Activated naive CD4-positive, alpha-beta T cell treated with anti-CD3 and anti-CD28 coated beads, Interleukin-2, amount 50 U/mL, for 16 hours (primary cell): ENCODE results near the gene TTYH1.

ENCODE experiments used
- DNase-seq: peaks from one replicate; pipeline ENCODE4 v3.0.0-alpha.2; 2020

The TTYH1 gene

DNA sequence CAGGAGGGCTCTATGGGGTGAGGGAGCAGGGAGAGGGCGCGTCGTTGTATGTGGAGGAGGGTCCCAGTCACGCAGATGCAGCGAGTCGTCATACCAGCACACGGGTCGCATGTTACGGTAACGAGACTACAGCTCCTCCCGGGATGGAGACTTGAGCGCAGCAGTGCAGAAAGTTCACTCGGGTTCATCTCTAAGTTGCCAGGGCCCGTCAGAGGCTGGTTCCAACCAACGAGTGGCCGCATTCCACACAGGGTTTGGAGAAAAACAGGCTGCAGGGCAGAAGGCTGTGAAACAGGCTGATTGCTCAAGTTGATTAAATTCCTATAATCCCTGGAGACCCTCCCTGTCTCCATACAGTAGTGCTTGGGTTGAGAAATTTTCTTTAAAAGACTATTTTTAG is 21.9 kb upstream of the TTYH1 start:
- DNase-seq, result no peak

DNA sequence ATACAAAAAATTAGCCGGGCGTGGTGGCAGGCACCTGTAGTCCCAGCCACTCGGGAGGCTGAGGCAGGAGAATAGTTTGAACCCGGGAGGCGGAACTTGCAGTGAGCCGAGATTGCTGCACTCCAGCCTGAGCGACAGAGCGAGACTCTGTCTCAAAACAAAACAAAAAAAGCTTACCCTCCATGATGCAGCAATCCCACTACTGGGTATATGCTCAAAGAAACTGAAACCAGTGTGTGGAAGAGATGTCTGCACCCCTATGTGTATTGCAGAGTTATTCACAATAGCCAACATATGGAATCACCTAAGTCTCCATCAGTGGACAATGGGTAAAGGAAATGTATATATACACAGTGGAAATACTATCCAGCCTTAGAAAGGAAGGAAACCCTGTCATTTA is 19.6 kb upstream of the TTYH1 start:
- DNase-seq, result no peak

DNA sequence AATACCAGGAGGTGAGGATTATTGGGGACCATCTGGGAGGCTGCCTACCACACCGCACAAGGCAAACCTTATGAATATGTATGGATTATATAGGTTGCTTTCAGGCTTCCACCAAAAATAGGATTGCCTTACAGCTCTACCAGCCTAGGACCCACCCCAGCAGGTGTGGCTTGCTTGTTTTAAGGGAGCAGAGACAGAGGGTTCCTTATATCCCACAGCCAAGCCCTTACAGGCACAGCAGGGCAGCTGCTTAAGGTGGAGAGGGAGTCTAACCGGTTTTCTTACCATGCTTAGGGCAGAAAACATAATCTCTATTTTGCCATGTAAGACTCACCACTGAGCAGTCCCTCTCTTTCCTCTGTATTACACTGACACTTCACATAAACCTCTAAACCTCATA is 16.1 kb upstream of the TTYH1 start:
- DNase-seq, result no peak

DNA sequence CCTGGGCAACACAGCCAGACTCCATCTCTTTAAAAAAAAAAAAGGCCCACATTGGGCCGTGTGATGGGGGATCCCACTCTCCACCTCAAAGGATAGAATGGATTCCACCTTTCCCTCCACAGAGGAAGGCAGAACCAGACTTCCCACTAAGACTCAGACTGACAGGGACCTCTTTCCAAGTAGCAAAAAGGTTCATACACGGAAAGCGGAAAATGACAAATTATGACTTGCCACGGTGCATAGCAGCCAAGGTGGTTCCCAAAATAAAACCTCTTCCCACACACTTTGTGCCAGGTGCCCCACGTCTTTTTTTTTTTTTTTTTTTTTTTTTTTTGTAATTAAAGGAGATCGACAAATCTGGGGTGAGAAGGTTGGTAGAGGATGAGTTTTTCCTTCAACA is 14.4 kb upstream of the TTYH1 start:
- DNase-seq, result no peak

DNA sequence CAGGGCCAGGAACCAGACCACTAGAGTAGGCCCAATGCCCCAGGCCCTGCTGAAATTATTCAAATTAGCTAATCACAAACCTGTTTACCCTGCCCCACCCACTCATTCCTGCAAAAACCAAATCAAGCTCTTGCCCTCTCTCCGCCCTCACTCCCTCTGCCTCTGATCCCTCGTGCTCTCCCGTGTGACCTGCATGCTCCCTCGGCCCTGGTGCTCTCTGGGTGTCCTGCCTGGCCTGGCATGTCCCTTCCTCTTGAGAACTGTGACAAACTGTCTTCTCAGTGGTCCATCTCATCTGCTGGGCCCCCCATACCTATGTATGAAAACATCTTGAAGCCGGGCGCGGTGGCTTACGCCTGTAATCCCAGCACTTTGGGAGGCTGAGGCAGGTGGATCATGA is 12.2 kb upstream of the TTYH1 start:
- DNase-seq, result no peak

DNA sequence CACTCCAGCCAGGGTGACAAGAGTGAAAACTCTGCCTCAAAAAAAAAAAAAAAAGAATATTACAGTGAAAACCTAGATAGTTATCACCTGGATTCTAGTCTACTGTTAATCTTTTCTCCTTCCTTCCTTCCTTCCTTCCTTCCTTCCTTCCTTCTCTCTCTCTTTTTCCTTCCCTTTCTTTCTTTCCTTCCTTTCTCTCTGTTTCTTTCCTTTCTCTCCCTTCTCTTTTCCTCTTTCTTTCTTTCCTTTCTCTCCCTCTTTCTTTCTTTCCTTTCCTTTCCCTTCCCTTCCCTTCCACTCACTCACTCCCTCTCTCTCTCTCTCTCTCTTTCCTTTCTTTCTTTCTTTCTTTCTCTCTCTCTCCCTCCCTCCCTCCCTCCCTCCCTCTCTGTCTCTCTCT is 9.6 kb upstream of the TTYH1 start:
- no peak for DNase-seq

DNA sequence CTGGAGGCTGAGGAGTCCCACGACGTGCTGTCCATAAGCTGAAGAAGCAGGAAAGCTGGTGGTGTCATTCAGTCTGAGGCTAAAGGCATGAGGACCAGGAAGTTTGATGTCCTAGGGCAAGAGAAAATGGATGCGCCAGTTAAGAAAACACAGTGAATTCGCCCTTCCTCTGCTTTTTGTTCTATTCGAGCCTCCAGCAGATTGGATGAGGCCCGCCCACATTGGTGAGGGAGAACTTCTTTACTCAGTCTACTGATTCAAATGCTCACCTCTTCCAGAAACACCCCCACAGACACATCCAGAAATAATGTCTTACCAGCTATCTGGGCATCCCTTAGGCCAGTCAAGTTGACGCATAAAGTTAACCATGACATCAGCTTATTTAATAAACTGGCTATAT is 7.5 kb upstream of the TTYH1 start:
- no peak for DNase-seq

DNA sequence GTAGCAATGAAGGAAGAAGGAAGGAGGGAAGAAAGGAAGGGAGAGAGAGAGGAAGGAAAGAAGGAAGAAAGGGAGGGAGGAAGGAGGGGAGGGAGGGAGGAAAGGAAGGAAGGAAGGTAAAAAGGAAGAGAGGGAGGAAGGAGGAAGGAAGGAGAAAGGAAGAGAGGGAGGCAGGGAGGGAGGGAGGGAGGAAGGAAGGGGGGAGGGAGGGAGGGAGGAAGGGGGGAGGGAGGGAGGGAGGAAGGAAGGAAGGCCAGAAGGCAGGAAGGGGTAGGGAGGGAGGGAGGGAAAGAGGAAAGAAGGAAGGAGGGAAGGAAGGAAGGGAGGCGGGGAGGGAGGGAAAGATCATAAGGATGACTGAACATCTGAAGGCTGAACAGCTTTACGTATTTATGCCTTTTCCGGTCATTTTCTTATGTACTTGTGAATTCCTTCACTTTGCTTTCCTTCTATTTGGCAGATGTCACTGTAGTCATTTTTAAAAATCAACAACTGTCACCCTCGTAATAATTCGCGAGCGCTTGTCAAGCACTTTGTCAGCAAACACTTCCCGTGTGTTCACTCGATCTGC is 6.7 kb upstream of the TTYH1 start:
- DNase-seq, result no peak

DNA sequence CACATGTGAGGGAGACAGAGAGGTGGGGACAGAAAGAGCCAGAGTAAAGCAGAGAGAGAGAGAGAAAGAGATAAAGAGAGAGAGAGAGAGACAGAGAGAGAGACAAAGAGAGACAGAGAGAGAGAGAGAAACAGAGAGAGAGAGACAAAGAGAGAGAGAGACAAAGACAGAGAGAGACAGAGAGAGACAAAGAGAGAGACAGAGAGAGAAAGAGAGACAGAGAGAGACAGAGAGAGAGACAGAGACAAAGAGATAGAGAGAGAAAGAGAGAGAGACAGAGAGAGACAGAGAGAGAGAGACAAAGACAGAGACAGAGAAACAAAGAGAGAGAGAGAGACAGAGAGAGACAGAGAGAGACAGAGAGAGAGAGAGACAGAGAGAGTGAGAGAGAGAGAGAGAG is 4.2 kb upstream of the TTYH1 start:
- DNase-seq, result no peak

DNA sequence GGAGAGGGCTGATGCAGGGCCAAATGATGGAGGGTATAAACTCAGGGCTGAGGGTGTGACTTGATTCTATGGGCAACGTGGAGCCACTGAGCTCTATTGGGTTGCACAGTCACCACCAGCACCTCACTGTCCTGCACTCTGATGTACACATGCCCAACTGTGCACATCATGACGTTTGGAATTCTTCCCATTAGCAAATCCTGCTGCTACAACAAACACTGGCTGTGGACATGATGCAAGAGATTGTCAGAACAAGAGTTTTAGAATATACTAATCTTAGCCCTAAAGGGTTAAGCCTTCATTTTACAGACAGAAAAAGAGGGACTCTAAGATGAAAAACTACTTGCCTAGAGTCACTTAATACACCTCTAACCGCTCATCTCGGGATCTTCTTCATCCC is 2.4 kb upstream of the TTYH1 start:
- DNase-seq, result no peak

DNA sequence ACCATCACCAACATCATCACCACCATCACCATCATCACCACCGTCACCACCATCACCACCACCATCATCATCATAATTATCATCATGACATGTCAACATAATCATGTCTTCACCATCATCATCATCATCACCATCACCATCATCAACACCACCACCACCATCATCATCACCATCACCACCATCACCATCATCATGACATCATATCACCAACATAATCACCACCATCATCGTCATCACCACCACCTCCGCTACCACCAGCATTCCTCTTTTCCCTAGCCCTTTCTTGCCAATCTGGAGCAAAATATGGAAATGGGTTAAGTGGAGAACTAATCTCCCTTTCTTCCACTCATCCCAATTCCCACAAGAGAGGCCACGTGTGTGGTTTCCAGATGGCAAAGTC is 1.1 kb upstream of the TTYH1 start:
- no peak for DNase-seq

DNA sequence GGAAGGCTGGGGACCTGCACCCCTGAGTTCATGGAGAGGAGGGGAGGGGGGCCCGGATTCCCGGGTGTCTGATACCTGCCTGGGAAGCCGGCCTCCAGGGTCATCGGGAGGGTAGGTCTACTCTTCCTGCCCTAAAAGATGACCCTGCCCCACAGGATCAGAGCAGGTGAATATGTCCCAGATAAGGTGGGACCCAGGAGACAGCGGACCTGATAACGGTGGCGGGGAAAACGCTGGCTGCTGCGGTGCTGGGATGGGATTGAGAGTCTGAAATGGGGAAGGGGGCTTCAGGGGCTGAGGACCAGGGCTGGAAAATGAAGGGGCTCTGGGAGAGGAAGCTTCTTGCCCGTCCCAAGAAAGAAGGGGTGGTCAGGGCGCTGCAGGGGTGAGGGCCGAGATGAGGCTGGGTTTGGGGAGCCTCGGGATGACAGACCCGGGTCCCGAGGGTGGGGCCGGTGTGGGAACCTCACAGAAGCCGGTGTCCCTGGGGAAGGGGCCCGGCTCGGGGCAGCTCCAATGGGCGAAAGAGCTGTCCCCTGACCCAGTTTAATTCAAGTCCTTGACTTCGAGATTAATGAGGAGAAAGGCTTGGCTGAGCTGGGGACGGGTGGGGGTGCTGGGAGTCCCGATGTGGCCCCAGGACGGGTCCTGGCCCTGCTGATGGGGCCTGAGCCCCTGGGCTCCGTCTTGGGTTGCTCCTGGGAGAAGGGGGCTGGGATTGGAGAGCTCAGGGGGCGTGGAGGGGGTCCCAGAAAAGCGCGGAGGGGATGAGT is 823 bp downstream of the TTYH1 start:
- no peak for DNase-seq

DNA sequence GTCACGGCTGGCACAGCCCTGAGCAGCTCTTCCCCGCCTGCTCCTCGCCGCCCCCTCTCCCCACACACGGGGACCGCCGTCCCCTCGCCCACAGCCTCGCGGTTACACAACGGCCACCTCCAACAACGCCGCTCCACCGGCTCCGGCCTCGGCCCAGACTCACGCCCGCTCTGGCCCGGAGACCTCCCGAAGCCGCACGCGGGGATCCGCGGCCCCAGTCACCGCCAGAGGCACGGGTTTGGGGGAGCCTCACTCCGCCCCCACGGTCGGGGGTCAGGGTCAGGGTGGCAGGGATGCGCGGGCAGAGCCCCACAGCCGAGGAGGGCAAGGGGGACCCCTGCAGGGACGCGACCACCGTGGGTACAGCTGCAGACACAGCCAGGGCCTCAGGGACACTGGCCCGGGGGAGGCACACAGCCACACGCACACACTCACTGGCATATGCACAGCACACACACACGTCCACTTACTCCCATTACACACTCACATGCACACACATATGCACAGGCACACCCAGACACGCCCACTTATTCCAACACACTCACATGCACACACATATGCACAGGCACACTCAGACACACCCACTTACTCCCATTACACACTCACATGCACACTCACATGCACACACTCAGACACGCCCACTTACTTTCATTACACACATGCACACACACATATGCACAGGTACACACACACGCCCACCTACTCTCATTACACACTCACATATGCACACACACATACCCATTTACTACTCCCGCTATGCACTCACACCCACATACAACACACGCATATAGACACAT is 1.6 kb downstream of the TTYH1 start:
- DNase-seq, result no peak

DNA sequence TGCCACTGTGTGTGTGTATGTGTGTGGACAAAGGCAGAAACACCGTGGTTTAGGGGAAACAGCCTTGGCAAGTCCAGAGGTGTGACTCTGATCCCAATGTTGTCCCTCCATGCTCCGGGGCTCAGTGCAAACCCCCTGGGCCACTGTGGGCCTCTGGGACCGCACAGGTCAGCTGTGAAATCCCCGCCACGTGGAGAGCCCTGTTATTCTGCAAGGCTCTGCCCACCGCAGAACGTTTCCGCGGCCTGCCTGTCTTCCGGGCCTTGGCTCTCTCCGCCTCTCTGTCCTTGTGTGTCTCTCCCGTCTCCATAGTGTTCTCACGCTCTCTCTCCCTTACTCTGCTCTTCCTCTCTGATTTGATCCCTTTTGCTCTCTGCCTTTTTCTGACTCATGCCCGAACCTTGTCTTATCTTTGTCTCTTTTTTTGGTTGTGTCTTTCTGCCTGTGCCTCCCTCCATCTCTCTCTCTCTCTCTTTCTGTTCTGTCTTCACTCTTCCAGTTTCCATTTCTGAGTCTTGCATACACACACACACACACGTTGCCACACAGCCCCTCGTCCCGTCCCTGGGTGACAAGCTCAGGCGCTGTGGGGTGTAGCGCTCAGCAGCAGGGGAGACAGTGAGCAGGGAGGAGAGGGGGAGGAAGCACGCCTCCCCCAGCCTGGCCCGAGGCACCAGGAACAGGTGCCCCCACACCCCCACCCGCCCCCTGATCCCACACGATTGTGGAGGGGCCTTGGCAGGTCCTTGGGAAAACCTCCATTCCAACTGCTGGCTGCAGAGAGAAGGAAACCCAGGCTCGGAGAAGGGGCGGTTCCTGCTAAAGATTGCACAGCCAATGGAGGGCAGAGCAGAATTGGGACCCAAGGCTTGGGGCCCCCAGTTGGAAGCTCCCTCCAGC is 3.0 kb downstream of the TTYH1 start:
- DNase-seq, result no peak

DNA sequence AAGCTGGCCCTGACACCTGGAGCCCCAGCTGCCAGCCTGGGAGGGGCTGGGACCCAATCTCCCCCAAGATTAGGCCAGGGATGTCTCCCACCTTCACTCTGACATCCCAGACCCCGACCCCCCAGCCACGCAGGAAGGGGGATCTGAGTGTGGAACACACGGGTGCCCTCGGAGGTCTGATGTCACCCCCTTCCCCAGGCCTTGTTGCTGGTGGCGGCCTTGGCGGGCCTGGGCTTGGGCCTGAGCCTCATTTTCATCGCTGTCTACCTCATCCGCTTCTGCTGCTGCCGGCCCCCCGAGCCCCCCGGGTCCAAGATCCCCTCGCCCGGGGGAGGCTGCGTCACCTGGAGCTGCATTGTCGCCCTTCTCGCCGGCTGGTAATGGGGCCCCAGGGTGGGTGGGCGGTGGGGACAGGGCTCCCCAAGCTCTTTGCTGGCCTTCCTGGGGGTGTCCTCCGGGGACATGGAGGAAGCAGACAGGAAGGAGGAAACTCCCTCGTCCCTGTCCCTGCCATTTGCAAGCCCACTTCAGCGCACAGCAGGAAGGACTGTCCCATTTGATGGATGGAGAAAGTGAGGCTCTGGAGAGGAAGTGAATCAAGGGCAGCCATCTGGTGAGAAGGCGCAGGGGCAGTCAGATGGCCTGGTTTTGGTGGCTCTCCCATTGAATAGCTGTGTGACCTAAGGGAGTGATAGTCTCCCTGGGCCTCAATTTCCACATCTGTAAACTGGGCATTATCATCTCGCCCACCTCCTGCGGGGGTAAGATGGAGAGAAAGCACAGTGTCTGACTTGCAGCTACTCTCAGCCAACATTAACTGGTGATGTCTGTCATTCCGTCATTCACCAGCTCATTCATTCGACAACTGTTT is 3.9 kb downstream of the TTYH1 start:
- DNase-seq, result no peak

DNA sequence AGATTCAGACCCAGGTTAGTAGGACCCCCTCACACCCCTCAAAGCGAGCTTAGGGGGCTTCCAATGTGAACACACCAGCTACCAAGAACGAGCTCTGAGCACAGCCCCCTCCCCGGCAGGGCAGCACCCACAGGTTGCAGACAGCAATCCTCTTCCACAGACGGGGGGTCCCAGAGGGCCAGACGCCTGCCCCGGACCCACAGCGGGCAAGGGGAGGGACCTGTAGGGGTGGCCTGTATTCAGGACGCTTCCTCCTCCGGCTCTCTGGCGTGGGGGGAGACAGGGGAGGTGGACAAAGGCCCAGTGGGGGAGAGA is 4.8 kb downstream of the TTYH1 start:
- no peak for DNase-seq

DNA sequence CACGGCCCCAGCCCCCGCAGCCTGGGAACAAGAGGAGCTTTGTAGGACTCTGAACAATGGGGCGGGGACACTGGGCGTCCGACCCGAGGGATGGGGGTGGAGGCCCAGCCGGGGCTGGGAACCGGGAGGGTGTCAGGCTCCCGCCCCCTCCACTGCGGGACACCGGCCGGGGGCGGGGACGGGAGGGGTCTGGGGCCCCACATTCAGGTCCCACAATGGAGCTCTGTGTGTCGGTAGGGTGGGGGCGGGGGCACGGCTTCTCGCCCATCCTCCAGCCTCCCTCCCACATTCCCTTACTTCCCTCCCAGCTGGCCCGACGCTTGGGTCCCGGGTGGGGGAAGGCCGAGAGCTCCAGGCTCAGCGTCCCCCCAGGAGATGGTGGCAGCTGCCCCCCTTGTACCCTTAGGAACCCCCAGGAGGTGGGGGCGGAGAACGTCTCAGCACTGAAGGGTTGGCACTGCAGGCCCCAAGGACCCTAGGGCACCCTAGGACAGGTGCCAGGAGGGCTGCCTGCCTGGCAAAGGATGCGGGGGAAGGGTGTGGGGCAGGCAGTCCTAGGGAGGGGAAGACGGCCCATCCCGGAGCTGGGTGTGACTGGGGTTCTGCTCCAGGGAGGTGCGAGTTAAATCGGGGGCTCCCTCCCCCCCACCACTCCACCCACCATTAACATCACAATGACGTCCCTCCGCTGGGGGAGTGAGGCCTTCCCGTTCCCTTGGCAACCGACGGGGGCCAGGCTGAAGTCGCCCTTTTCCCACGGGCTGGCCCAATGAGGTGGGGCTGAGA is 5.3 kb downstream of the TTYH1 start:
- DNase-seq, result no peak

DNA sequence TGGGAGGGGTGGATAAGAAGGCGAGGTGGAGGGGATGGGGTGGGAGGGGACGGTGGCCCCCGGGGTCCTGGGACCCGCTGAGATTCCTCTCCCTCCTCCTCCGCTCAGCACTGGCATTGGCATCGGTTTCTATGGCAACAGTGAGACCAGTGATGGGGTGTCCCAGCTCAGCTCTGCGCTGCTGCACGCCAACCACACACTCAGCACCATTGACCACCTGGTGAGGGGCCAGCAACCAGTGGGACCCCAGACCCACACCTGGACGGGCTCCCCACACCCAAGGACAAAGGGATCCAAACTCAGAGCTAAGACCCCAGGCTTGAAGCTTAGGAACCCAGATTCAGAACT is 5.9 kb downstream of the TTYH1 start:
- no peak for DNase-seq

DNA sequence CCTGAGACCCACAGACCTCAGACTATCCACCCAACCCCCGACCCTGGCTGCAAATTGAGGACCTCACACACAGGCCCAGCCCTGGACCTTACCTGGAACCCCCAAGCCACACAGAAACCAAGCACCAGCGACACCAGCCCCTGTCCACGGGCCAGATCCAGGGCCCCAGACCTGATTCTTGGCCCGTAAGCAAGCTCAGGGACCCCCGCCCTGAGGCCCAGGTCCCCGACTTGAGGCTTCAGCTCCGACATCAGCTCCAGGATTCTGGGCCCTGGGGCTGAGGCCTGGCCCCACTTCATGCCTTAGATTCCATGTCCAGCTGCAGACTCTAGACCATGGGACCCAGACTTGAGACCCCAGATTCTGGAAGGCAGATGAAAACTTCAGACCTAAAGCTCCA is 6.3 kb downstream of the TTYH1 start:
- DNase-seq, result no peak

DNA sequence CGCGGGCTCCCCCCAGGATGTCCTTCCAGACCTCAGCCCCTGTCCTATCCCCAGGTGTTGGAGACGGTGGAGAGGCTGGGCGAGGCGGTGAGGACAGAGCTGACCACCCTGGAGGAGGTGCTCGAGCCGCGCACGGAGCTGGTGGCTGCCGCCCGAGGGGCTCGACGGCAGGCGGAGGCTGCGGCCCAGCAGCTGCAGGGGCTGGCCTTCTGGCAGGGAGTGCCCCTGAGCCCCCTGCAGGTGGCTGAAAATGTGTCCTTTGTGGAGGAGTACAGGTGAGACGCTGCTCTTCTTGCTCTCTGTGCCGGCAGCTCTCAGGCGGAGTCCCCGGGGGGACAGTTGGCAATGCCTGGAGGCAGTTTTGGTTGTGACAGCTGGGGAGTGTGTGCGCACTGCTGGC is 6.9 kb downstream of the TTYH1 start:
- DNase-seq, result no peak

DNA sequence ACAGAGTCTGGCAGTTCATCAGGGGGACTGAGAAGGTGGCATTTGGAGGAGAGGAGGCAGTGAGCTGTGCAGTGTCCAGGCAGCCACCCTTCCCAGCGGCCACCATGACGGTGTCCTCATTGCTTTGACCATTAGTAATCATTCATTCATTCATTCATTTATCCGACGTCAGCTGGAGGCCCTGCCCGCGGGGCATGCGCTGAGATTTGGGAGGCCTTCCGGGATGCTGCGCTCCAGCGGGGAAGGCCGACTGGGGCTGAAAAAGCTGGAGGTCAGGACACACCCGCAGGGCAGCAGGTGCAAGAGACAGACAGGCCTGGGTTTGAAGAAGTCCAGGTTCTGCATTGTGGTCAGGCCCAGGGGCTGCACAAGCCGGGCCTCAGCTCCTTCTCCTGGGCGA is 8.9 kb downstream of the TTYH1 start:
- no peak for DNase-seq
